Measurements from ENCODE around the gene PPM1F. TPM values are rescaled to one million over a fixed set of nuclear protein-coding genes. Genes with fewer than 3 reads are reported as not detected.

PPM1F gene
- total RNA-seq, 1 experiment from 2014 or later = 21.1 TPM

DNA sequence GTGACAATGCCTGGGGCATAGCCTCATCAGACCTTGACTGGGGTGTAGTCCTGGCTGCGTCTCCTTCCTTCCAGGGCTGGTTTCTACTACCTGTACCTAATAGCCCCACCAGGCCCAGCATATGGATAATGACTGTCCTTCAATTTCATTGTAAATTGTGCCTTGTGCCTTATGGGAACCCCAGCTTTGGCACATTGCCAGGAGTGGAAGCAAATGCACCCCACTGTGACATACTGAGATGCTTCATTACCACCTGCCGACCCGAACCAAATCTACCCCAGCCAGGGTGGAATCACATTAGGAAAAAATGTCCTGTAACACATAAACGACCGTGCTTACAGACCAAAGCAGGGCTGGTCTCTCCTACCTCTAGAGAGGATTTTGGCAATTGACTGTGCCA is 22.6 kb upstream of the PPM1F start:
- Histone ChIP-seq H2BK5ac (ENCODE audit: insufficient read length, low read length) (no peak overlapping the region), H2BK15ac (ENCODE audit: low read depth, low read length) (no peak overlapping the region), H2BK20ac (ENCODE audit: low read depth, low read length, poor library complexity, severe bottlenecking) (no peak overlapping the region), H3K4ac (ENCODE audit: low read depth, low read length) (no peak overlapping the region), H3K9ac (ENCODE audit: extremely low read depth, insufficient read length, low read length) (no peak overlapping the region), H3K9me3 (ENCODE audit: control insufficient read depth, low read depth, low read length) (no peaks in the 10 kb centered on the region), H3K27me3 (ENCODE audit: insufficient read depth, low read length) (no peaks in the 10 kb centered on the region; the same call in 1 of the 2 replicates), H2BK12ac (ENCODE audit: insufficient read length, low read depth, low read length) (no peak overlapping the region), H4K8ac (replicated peaks; ENCODE audit: insufficient read length, low read depth, low read length) (no peak overlapping the region), H3K79me2 (ENCODE audit: insufficient read depth, low read length) (no peaks in the 10 kb centered on the region), H4K5ac (ENCODE audit: insufficient read length, low read depth, low read length) (no peak overlapping the region), H3K79me1 (ENCODE audit: insufficient read depth, low read depth, low read length, poor library complexity, severe bottlenecking) (no peaks in the 10 kb centered on the region), H3K56ac (ENCODE audit: insufficient read length, low read depth, low read length) (no peak overlapping the region), H3K23me2 (ENCODE audit: insufficient read length, low read depth, low read length, poor library complexity, severe bottlenecking) (no peaks in the 10 kb centered on the region), H2AK5ac (ENCODE audit: insufficient read length, low read length) (no peak overlapping the region), H3K18ac (ENCODE audit: insufficient read length, low read depth, low read length) (no peak overlapping the region), H3K4me2 (ENCODE audit: insufficient read depth, insufficient read length, low read length) (no peak overlapping the region), H2AFZ (ENCODE audit: low read length) (no peak overlapping the region), H3K4me1 (ENCODE audit: insufficient read depth, low read length) (no peaks in the 10 kb centered on the region), H3K14ac (ENCODE audit: insufficient read depth, low read length) (no peak overlapping the region), H3K23ac (ENCODE audit: insufficient read length, low read depth, low read length) (no peak overlapping the region), H4K20me1 (ENCODE audit: control insufficient read depth, insufficient read depth, insufficient read length) (no peaks in the 10 kb centered on the region), H3T11ph (ENCODE audit: low read length) (no peak overlapping the region), H3K27ac (ENCODE audit: insufficient read length, low read depth, low read length) (no peak overlapping the region), H2BK120ac (ENCODE audit: low read depth, low read length, poor library complexity, severe bottlenecking) (no peak overlapping the region), H4K91ac (ENCODE audit: insufficient read length, low read depth, low read length) (no peak overlapping the region)
- Mint-ChIP-seq H3K27me3 (ENCODE audit: low read depth) (peaks cover 2% of the 10 kb centered on the region), H3K36me3 (ENCODE audit: insufficient read depth in 1 of 3, low read depth in 3 of 3) (peaks cover 31 to 66% (median 62%) of the 10 kb centered on the region in 3 experiments; a peak in 6 of 7 replicates), H3K9me3 (no peaks in the 10 kb centered on the region), H3K4me3 (no peak overlapping the region), H3K4me1 (no peaks in the 10 kb centered on the region), H3K27ac (no peak overlapping the region)
- TF ChIP-seq, protein P1, sequence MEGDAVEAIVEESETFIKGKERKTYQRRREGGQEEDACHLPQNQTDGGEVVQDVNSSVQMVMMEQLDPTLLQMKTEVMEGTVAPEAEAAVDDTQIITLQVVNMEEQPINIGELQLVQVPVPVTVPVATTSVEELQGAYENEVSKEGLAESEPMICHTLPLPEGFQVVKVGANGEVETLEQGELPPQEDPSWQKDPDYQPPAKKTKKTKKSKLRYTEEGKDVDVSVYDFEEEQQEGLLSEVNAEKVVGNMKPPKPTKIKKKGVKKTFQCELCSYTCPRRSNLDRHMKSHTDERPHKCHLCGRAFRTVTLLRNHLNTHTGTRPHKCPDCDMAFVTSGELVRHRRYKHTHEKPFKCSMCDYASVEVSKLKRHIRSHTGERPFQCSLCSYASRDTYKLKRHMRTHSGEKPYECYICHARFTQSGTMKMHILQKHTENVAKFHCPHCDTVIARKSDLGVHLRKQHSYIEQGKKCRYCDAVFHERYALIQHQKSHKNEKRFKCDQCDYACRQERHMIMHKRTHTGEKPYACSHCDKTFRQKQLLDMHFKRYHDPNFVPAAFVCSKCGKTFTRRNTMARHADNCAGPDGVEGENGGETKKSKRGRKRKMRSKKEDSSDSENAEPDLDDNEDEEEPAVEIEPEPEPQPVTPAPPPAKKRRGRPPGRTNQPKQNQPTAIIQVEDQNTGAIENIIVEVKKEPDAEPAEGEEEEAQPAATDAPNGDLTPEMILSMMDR (conservative IDR thresholded peaks at IDR 0.05) = no peak
- whole genome bisulfite sequencing (ENCODE audit: extremely low coverage, insufficient read length, low lambda C conversion rate) = no CpG with 5 or more reads among the region's 5 CpGs
- DNase-seq = no peak

Measured in H9 (cell line).